Measurements from ENCODE around the gene PIAS4.

PIAS4 gene

GRCh38 chr19:4042731-4043082 lies 35.2 kb downstream of the PIAS4 start:
- DNase-seq (ENCODE audit: low spot score) = no peak

- DNase-seq (ENCODE audit: low spot score) = no peak
Observed at GRCh38 chr19:4043401-4043800, 35.9 kb downstream of the PIAS4 start.

DNA sequence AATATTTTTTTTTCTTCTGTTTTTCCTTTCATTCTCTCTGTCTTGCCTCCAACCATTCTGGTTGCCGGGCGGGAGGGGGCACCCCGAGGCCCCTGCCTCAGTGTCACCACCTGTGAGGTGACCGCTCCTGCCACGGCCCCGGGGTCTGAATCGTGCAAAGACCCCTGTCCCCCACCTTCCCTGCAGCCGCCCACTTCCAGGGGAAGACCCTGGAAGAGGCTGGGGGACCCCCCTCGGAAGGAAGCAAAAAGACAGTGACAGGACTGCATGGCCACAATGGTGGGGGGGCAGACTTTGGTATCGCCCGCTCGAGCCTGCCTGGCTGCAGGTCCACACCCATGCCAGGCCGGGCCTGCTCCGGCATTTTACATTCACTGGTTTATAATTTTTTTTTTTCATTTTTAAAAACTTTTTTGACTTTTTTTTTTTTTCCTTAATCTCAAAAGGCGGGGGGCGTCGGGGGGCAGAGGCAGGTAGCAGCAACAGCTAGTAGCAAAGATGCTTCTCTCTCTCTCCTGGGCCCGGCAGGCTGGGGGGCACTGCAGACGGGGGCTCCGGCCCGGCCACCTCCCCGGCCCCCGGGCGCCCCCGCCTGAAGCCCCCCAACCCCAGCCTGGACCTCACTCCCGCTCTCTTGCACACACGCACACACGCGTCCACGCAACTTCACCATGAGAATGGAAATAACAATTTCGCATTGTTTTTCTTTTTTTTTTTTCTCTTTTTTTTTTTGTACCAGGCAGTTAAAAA lies 36.6 kb downstream of the PIAS4 start:
- DNase-seq (ENCODE audit: low spot score) = no peak

DNA sequence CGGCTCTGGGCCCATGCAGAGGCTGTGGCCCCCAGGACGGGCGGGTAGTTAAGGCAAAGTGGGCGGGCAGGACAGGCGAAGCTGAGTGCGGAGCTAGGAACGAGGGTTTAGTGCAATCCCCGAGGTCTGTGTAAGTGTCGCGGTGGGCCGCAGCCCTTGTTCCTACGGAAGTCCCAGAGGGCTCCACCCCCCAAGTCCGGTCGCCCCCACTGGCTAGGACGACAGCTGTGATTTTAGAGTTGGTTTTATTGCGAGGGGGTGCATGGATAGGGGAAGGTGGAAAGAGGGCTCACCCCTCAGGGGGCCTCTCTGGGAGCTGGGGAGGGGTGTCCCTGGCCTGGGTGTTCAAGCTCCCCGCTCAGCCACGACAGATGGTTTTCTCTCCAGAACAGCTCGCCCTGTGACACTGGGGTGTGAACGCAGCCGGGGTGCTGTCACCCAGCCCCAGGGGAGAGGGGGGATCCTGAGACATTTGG lies 37.5 kb downstream of the PIAS4 start:
- DNase-seq (ENCODE audit: low spot score) = no peak

DNA sequence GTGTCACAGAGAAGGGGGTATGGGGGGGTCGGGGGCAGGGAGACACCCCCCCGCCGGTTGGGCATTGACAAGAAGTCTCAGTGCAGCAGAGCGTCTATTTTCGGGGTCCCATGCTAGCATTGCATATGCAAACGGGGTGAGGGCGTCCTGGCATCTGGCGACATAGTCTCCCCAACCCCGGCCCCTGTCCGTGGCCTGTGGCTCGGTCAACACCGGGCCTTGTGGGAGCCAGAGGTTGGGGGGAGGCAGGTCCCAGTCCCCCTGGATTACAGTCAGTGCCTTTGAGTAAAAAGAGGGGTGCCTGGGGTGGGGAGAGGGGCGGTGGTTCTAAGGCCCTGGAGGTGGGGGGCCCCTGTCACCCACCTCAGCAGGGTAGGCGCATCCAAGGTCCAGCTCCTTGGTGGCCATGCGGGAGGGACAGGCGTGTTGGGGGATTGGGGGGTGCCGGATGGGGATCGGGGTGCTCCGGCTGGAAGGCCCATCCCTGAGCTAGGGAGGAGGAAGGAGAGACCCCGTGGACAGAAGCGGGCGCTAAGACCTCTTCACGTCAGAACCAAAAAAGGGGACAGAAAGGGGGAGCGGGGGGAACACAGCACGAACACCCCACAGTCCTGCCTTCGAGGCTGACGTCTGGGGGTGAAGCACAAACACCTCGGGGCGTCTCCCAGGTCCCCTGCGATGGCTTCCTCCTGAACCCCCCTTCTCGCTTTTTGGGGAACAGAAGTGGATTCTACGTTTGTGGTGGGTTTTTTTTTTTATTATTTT lies 38.2 kb downstream of the PIAS4 start:
- DNase-seq (ENCODE audit: low spot score) = no peak

DNA sequence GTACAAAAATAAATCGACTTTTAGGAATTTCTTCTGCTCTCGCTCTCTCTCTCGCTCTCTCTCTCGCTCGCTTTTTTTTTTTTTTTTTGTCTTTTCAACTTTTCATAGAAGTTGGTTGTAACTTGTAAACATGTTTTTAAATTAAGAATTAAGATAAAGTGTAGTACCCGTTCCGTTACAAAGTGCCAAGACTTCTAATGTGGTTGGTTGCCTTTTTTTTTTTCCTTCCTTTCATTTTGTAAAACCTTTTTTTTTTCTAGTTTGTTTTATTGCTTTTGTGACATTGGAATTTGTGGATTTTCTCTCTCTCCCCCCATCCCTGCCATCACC lies 38.8 kb downstream of the PIAS4 start:
- no peak for DNase-seq (ENCODE audit: low spot score)

DNA sequence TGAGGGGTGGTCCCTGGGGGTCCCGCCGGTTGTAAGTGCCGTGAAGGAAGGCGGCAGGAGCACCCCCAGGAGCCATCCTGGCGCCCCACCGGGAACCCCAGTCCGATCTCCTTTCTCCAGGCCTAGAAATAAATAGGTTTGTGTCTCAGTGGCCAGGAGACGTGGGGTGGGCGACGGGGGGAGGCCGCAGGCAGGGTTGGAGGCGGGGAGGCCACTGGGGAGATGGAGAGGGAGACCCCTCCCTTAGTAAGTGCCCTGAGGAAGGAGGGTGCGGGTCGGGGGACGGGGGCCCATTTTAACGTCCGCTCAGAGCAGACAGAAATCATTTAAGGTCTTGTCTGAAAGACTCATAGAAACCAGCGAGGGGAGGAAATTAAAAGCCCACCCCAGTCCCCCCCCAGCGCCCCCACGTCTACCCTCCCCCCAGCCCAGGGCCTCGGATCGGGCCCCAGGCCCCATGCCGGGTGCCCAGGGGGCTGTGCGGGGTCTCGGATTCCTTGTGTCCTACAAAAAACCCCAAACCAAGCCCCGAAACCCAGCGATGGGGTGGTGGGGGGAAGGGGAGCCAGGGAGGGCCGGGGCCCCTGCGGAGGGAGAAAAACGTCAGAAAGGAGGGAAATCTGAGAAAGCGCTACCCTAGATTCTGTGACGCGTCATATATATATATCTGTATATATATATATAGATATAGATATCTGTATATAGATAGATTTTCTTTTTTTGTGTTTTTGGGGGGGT lies 39.6 kb downstream of the PIAS4 start:
- no peak for DNase-seq (ENCODE audit: low spot score)

DNA sequence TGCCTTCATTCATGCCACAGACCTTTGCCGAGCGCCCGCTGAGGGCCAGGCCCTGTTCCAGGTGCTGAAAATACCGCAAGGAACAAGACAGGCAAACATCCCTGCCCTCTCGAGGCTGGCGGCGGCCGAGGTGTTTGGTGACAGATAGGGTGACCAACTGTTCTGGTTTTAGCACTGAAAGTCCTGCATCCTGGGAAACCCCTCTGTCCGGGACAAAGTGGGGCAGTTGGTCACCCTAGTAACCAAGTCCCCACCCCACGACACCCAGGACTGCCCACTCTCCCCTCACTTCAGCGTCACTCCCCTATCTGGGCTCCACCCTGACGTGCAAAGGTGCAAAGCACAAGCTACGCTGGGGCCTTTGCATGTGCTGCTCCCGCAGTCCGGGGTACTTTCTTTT lies 41.9 kb downstream of the PIAS4 start:
- peak; percentile 86 for DNase-seq (ENCODE audit: low spot score)

- no peak for DNase-seq (ENCODE audit: low spot score)
Observed at GRCh38 chr19:4051175-4052101, 43.9 kb downstream of the PIAS4 start.

- DNase-seq (ENCODE audit: low spot score) = no peak
Observed at GRCh38 chr19:4052114-4052992, 44.8 kb downstream of the PIAS4 start.

DNA sequence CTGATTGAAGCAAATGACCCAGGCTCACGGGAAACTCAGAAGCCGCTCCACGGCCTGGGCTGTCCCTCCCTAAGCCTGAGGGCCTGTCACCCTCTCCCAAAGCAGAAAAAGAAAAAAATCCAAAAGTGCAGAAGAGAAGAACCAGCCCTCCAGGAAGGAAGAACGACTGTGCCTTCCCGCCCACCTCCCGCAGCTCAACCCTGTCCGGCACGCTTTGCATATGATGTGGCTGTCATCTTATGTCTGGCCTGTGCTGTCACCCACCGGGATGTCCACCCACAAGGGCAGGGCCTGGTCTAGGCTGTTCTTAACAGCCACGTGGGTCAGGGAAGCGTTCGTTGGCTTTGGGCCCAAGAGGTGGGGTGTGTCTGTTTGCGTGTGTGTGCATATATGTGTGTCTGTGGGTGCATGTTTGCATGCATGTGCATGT lies 45.5 kb downstream of the PIAS4 start:
- no peak for DNase-seq (ENCODE audit: low spot score)

- DNase-seq (ENCODE audit: low spot score) = no peak
Observed at GRCh38 chr19:4053423-4054324, 46.1 kb downstream of the PIAS4 start.

DNA sequence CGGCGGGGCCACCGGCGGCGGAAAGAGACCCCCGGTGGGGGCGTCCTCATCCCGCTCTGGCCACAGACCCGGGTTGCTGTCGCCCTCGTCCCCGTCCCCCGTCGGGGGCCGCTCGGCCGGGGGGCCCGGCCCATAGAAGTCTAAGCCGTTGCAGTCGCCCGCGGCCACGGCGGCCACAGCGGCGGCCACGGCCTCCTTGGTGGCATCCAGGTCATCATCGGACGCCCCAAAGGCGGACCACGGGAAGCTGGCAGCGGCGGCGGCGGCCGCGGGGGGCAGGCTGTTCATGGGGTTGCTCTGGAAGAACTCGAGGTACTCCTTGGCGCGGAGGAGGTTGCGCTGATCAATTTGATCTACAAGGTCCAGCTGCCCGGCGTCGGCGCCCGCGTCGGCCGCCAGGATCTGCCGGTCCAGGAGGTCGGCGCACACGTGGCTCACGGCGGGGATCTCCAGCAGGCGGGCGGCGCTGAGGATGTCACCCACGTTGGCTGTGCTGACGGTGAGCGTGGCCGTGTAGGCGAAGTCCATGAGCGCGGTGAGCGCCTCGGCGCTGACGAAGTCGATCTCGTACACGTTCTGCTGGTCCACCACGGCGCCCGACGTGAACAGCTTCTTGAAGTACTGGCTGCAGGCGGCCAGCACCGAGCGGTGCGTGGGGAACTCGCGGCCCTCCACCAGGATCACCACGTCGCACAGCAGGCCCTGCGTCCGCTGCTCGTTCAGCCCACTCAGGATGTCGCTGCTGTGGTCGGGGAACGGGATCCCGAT lies 47.1 kb downstream of the PIAS4 start:
- DNase-seq (ENCODE audit: low spot score) = no peak

DNA sequence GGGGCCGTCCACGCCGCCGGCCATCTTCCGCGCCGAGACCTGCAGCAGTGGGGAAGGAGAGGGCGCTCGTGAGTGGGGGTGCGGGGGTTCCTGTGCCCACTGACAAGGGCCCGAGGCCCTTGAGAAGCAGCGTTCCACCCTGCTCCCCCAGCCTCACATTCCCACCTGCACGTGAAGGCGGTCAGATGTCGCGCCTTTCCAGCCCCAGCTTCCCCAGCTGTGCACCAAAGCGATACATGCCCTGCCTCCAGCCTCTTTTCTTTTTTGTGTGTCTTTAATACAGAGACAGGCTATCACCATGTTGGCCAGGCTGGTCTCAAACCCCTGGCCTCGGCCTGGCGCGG lies 47.6 kb downstream of the PIAS4 start:
- no peak for DNase-seq (ENCODE audit: low spot score)

DNA sequence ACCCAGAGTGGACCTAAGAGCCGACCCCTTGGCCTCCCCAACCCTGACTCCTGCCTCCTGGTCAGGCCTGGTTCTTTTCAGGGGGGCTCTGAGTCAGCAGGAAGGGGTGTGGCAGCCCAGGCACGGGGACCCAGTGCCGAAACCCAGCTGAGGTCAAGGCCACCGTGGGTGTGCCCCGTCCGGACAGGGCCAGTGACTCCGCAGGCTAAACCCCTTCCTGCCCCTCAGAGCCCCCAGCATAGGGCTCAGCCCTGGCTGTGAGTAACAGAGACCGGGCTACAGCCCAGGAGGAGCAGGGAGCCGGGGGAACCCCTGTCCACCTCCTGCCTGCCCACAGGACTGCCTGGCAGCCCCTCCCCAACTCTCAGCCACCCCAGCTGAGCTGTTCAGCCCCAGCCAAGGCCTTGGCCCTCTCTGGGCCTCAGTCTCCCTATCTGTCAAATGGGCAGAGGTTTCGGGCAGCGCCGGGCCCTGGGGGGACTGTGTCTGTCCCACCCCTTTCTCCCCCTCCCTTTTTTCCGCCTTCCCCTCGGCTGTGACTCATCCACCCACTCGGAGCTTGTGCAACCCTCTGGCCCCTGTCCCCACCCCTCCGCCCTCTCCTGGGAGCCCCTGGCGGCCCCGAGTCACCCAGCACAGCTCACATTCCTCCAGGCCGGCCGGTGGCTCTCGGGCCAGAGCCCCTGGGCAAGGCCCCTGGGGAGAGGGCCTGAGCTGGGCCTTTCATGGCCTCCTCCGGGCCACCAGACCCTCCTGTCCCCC lies 50.6 kb downstream of the PIAS4 start:
- DNase-seq (ENCODE audit: low spot score) = no peak

DNA sequence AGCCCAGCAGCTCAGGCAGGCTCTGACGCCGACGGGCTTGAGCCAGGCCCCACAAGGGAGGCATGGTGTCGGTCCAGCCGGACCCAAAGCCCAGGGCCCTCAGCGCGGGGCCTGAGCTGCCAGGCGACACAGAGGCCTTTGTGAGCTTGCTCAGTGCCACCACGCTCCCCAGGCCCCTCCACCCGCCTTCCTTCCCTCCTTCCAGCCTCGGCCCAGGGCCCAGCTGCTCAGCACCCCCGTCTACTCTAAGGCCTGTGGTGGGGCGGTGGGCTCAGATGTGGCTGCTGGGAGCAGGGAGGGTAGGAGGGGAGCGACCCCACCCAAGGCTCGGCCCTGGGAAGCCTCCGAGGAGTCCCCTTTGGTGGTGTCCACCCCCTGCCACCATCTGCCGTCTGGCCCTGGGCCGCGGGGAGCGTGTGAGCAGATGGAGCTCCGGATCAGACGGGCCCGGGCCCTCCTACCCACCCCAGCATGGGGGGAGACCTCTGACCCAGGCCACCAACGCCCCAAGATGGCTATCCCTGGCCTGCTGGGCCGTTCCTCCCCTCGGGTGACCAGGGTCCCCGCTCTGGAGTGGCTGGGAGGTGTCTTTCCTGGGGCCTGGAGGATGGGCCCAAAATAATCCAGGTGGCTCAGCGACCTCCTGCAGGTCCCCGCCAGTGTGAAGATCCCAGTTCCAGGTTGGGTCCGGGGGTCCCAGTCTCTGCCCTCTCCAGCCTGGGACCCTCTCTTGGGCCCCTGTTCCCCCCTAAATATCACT lies 51.3 kb downstream of the PIAS4 start:
- peak; percentile 62 for DNase-seq (ENCODE audit: low spot score)

DNA sequence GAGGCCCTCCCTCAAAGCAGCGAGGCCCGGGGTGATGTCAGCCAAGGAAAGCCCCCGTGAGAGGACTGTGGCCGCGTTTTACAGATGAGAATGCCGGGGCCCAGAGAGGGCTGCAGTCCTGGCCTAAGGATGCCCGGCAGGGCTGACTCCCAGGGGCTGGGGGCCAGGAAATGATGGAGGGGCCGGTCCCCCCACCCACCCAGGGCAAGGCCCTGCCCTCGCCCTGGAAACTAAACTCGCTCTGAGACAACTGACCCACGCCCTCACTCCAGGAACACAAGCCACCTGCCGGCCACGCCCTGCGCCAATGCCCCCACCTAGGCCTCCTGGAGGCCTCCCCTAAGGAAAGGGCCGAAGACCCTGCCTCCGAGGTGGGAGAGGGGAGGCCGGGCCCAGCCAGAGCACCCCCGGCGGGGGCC lies 51.9 kb downstream of the PIAS4 start:
- DNase-seq (ENCODE audit: low spot score) = no peak

Measured in cerebellar cortex (tissue), 1 donor.